ENCODE results near the gene RFT1. TPM values are rescaled to one million over a fixed set of nuclear protein-coding genes. Genes with fewer than 3 reads are reported as not detected.
A peak's percentile ranks its signal among the peaks of the same experiment; 100 is the strongest.

The RFT1 gene
- total and polyA plus RNA-seq, 2 of the 13 experiments (the other 11 are each of a cell fraction or from before 2014, with no cell fraction given), result 23.2 to 37.0 TPM

GRCh38 chr3:53134631-53135232 is 4.5 kb upstream of the RFT1 start (continued):
- TF ChIP-seq THAP9 (CRISPR knock-in tag; IDR thresholded peaks at IDR 0.05; ENCODE audit: borderline replicate concordance), result 0 out of 2 replicates have a peak, but pooled peaks have one; percentile 21
- TF ChIP-seq CHD4 (IDR thresholded peaks at IDR 0.05; ENCODE audit: borderline replicate concordance, low read length), result peak; percentile 85; the same call in 1 of the 2 replicates
- no peak for TF ChIP-seq MLLT10 (CRISPR knock-in tag; IDR thresholded peaks at IDR 0.05)
- TF ChIP-seq MYC (CRISPR knock-in tag; IDR thresholded peaks at IDR 0.05; ENCODE audit: borderline replicate concordance), result peak; percentile 48; the same call in 1 of the 2 replicates
- TF ChIP-seq ZNF333 (CRISPR knock-in tag; IDR thresholded peaks at IDR 0.05; ENCODE audit: borderline replicate concordance), result no peak
- peak; percentile 74 for TF ChIP-seq SMC3 (IDR thresholded peaks at IDR 0.05; ENCODE audit: low read length)
- TF ChIP-seq RFX1 (IDR thresholded peaks at IDR 0.05), result no peak
- 0 out of 2 replicates have a peak, but pooled peaks have one; percentile 15 for TF ChIP-seq ZMAT3 (CRISPR knock-in tag; conservative IDR thresholded peaks at IDR 0.05)
- peak; percentile 52; the same call in 1 of the 2 replicates for TF ChIP-seq KDM2A (CRISPR knock-in tag; IDR thresholded peaks at IDR 0.05; ENCODE audit: borderline replicate concordance, low read depth)
- TF ChIP-seq YEATS2 (CRISPR knock-in tag; IDR thresholded peaks at IDR 0.05; ENCODE audit: borderline replicate concordance), result no peak
- TF ChIP-seq TEAD3 (CRISPR knock-in tag; optimal IDR thresholded peaks at IDR 0.05; ENCODE audit: borderline replicate concordance), result peak; percentile 60
- TF ChIP-seq ZNF710 (CRISPR knock-in tag; IDR thresholded peaks at IDR 0.05; ENCODE audit: borderline replicate concordance), result no peak
- TF ChIP-seq YY1 (IDR thresholded peaks at IDR 0.05; ENCODE audit: insufficient read depth, insufficient replicate concordance, low read depth, low read length), result peak; percentile 34
- TF ChIP-seq ZNF547 (CRISPR knock-in tag; IDR thresholded peaks at IDR 0.05), result peak; percentile 54; the same call in 1 of the 2 replicates
- no peak for TF ChIP-seq ZNF784 (CRISPR knock-in tag; IDR thresholded peaks at IDR 0.05; ENCODE audit: borderline replicate concordance)
- TF ChIP-seq KDM1A (CRISPR knock-in tag; IDR thresholded peaks at IDR 0.05), result 0 out of 2 replicates have a peak, but pooled peaks have one; percentile 30
- TF ChIP-seq KDM6A (CRISPR knock-in tag; IDR thresholded peaks at IDR 0.05; ENCODE audit: low read depth), result no peak
- no peak for TF ChIP-seq ZNF326 (CRISPR knock-in tag; IDR thresholded peaks at IDR 0.05; ENCODE audit: borderline replicate concordance)
- 0 out of 2 replicates have a peak, but pooled peaks have one; percentile 22 for TF ChIP-seq SPEN (CRISPR knock-in tag; IDR thresholded peaks at IDR 0.05; ENCODE audit: low read depth)
- 0 out of 2 replicates have a peak, but pooled peaks have one; percentile 19 for TF ChIP-seq ZNF331 (CRISPR knock-in tag; IDR thresholded peaks at IDR 0.05)
- no peak for TF ChIP-seq JARID2 (CRISPR knock-in tag; IDR thresholded peaks at IDR 0.05; ENCODE audit: insufficient replicate concordance)
- TF ChIP-seq BATF2 (CRISPR knock-in tag; IDR thresholded peaks at IDR 0.05), result no peak
- peak; percentile 37; the same call in 1 of the 2 replicates for TF ChIP-seq ETV5 (CRISPR knock-in tag; IDR thresholded peaks at IDR 0.05; ENCODE audit: borderline replicate concordance)
- TF ChIP-seq STAG1 (CRISPR knock-in tag; IDR thresholded peaks at IDR 0.05), result peak; percentile 90
